Chondrocyte (in vitro differentiated cells): ENCODE measurements around the gene SCMH1. TPM values are rescaled to one million over a fixed set of nuclear protein-coding genes. Genes with fewer than 3 reads are reported as not detected.

Experiments used
- DNase-seq: peaks from one replicate; pipeline ENCODE4 v3.0.0; 2021; ENCODE audit warnings: mixed read lengths, low spot score
- H3K27ac Mint-ChIP-seq: one replicate; pipeline ENCODE4 v1.8.0; 2021; ENCODE audit warnings: mild to moderate bottlenecking, moderate library complexity, mixed read lengths; ENCODE audit not compliant: unreplicated experiment
- H3K27me3 Mint-ChIP-seq: 2 replicates; pipeline ENCODE4 v1.8.0; 2021; ENCODE audit warnings: low read depth, mixed read lengths
- H3K36me3 Mint-ChIP-seq: 2 replicates; pipeline ENCODE4 v1.8.0; 2021; ENCODE audit warnings: low read depth, mixed read lengths
- H3K4me1 Mint-ChIP-seq: 2 replicates; pipeline ENCODE4 v1.8.0; 2021; ENCODE audit warnings: low read depth, mild to moderate bottlenecking, mixed read lengths
- H3K4me3 Mint-ChIP-seq: one replicate; pipeline ENCODE4 v1.8.0; 2021; ENCODE audit warnings: mild to moderate bottlenecking, moderate library complexity, mixed read lengths; ENCODE audit not compliant: unreplicated experiment
- H3K9me3 Mint-ChIP-seq: 2 replicates; pipeline ENCODE4 v1.8.0; 2021; ENCODE audit warnings: low read depth, mixed read lengths
- CTCF ChIP-seq: fragments of 200-600 bp; sonication (generic); IDR thresholded peaks from 2 replicates; pipeline ENCODE4 v1.5.0; 2021; ENCODE audit warnings: antibody characterized with exemption, mild to moderate bottlenecking, moderate library complexity
- total RNA-seq: library from RNA; stranded (reverse); gene quantifications from 3 replicates; pipeline ENCODE4 v1.2.1, GENCODE V29; 2021

SCMH1 gene
- total RNA-seq, 1 donor from 2014 or later, result 29.5 TPM

- no peak for DNase-seq
These were observed 185.2 kb downstream of the SCMH1 start for GRCh38 chr1:41056907-41057306.

GRCh38 chr1:41053316-41053715, 188.8 kb downstream of the SCMH1 start:
- no peak overlapping the region for H3K27ac Mint-ChIP-seq
- peaks cover 17% of the 10 kb centered on the region for H3K36me3 Mint-ChIP-seq
- H3K9me3 Mint-ChIP-seq, result no peaks in the 10 kb centered on the region
- no peak for TF ChIP-seq CTCF
- H3K27me3 Mint-ChIP-seq, result no peaks in the 10 kb centered on the region
- no peak overlapping the region for H3K4me3 Mint-ChIP-seq
- DNase-seq, result no peak
- peaks cover 6% of the 10 kb centered on the region for H3K4me1 Mint-ChIP-seq

More at GRCh38 chr1:41056907-41057306, 185.2 kb downstream of the SCMH1 start:
- TF ChIP-seq CTCF, result no peak
- Mint-ChIP-seq H3K4me1 (peaks cover 6% of the 10 kb centered on the region), H3K4me3 (no peak overlapping the region), H3K9me3 (peaks cover 6% of the 10 kb centered on the region), H3K27me3 (no peaks in the 10 kb centered on the region), H3K36me3 (peaks cover 30% of the 10 kb centered on the region), H3K27ac (no peak overlapping the region)

- Mint-ChIP-seq H3K27me3 (no peaks in the 10 kb centered on the region), H3K36me3 (peaks cover 20% of the 10 kb centered on the region), H3K4me1 (peaks cover 14% of the 10 kb centered on the region), H3K27ac (no peak overlapping the region), H3K9me3 (no peaks in the 10 kb centered on the region), H3K4me3 (no peak overlapping the region)
- no peak for DNase-seq
- no peak for TF ChIP-seq CTCF
These were observed 191.1 kb downstream of the SCMH1 start for GRCh38 chr1:41051022-41051421.

GRCh38 chr1:41048540-41048939, 193.6 kb downstream of the SCMH1 start:
- Mint-ChIP-seq H3K9me3 (no peaks in the 10 kb centered on the region), H3K36me3 (peaks cover 17% of the 10 kb centered on the region), H3K27me3 (no peaks in the 10 kb centered on the region), H3K4me1 (peaks cover 33% of the 10 kb centered on the region), H3K4me3 (no peak overlapping the region), H3K27ac (no peak overlapping the region)
- no peak for TF ChIP-seq CTCF
- no peak for DNase-seq

- H3K4me1 Mint-ChIP-seq, result peaks cover 33% of the 10 kb centered on the region
- peak overlapping the region; percentile 94 for H3K27ac Mint-ChIP-seq
- no peak overlapping the region for H3K4me3 Mint-ChIP-seq
These were observed 195.7 kb downstream of the SCMH1 start for GRCh38 chr1:41046347-41046775.

More at GRCh38 chr1:41046347-41046775, 195.7 kb downstream of the SCMH1 start:
- no peak for DNase-seq
- Mint-ChIP-seq H3K36me3 (peaks cover 16% of the 10 kb centered on the region), H3K9me3 (no peaks in the 10 kb centered on the region), H3K27me3 (no peaks in the 10 kb centered on the region)
- TF ChIP-seq CTCF, result no peak
